Testis (tissue), 2 donors: ENCODE results near the gene PTPRD.

Source experiments
- POLR2A ChIP-seq: fragments of 450-650 bp; IDR thresholded peaks from one replicate; pipeline ENCODE4 v1.6.1; 2017; ENCODE audit warnings: antibody characterized with exemption, mild to moderate bottlenecking, moderate library complexity
- TF ChIP-seq, protein P1 (sequence below), 3 experiments: fragments of 450-650 bp in 2 of 3; fragments of 200-600 bp in 1 of 3; sonication (generic) in 1 of 3; IDR thresholded peaks; one replicate each; pipeline ENCODE4 v1.5.1; 2016 to 2019; ENCODE audit warnings: antibody characterized with exemption in 3 of 3, mild to moderate bottlenecking in 2 of 3, moderate library complexity in 1 of 3

- TF ChIP-seq, protein P1, sequence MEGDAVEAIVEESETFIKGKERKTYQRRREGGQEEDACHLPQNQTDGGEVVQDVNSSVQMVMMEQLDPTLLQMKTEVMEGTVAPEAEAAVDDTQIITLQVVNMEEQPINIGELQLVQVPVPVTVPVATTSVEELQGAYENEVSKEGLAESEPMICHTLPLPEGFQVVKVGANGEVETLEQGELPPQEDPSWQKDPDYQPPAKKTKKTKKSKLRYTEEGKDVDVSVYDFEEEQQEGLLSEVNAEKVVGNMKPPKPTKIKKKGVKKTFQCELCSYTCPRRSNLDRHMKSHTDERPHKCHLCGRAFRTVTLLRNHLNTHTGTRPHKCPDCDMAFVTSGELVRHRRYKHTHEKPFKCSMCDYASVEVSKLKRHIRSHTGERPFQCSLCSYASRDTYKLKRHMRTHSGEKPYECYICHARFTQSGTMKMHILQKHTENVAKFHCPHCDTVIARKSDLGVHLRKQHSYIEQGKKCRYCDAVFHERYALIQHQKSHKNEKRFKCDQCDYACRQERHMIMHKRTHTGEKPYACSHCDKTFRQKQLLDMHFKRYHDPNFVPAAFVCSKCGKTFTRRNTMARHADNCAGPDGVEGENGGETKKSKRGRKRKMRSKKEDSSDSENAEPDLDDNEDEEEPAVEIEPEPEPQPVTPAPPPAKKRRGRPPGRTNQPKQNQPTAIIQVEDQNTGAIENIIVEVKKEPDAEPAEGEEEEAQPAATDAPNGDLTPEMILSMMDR (IDR thresholded peaks at IDR 0.05) = no peak
- TF ChIP-seq POLR2A = no peak
Observed at GRCh38 chr9:9862235-9862810, 750.5 kb downstream of the PTPRD start.
